ENCODE measurements around the gene MYO1B.
"Not testable (repeated sequence)": the region's sequence is repeated elsewhere in the genome, so short reads cannot be mapped to it uniquely, and the experiment has no call there.

The MYO1B gene

DNA sequence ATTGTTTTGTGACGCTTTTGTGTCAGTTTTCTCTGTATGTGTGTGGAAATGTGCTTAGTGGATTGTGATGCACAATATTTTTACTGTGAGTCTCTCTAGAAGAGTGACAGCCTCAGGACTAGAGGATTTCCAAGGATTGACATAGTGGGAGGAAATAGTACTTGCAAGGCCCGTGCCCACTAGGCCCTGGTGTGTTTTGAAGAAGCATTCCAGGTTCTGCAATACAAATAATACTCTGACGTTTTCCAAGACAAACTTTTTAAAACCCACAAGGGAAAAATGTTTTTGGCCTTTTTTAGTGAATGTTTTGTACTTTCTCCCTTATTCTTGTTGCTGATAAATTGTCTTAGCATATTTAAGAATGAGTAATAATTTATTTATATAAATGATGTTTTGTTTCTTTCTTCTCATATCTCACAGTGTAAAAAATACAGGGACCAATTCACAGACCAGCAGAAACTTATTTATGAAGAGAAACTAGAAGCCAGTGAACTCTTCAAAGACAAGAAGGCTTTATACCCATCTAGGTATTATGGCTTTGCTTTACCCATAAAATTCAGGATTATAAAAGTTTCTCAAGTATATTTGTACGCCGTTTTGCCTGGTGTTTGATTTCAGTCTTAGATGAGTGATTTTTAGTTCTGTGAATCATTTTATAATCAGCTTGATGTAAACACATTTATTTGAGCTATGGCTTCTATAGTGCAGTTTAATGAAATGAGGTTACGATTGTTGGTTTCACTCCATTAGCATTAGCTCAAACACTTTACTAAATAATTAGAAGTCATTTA is 165.6 kb downstream of the MYO1B start:
- DNase-seq (ENCODE audit: low read depth) = no peak

- DNase-seq (ENCODE audit: low read depth) = no peak
These were observed 166.3 kb downstream of the MYO1B start for GRCh38 chr2:191411472-191411871.

DNA sequence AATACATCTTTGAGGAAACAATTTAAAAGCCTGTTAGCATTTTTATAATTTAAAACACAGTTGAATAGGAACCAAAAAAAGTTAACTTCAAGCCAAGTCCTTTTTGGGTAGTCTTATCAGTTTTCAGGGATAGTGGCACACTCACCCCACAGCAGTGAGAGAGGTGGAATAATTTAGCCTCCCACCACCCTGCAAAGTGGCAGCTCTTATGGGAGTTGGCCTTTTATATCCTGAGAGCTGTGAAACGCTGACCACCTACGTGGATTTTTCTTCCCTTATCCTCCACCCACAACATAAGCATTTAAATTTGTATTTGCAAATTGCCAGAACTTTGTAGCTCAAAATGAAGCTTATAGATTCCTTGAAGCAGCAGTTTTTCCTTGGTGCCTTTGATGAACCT is 167.1 kb downstream of the MYO1B start:
- no peak for DNase-seq (ENCODE audit: low read depth)

DNA sequence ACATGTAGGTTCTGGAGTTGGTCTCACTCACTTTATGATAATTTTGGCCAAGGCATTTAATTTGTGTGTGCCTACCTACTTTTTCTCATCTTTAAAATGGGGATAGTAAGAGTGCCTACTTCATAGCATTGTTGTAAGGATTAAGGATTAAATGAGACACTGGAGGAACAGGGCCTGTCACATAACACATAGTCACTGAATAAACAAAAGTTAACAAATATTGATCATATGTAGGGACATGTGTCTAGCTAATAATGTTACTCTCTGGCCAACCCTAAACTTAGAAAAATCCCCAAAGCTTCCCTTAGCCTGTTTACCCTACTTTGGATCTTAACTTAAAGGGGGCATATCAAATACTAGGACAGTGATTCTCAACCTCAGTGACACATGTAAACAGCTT is 169.9 kb downstream of the MYO1B start:
- DNase-seq (ENCODE audit: low read depth) = no peak

DNA sequence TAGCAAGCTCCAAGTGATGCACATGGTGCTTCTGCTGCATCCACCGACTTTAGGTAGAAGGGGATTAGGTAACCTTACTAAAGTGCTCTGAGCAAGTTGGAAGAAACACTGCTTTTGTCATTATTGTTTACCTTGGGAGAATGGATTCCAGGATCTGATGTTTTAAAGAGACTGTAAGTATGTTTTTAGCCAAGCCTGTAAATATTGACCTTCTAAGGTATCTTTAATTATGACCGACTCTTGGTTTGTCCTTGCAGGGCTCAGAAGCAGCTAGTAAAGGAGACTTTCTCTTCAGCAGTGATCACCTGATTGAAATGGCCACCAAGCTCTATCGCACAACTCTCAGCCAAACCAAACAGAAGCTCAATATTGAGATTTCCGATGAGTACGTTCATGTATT is 170.7 kb downstream of the MYO1B start:
- DNase-seq (ENCODE audit: low read depth) = no peak

DNA sequence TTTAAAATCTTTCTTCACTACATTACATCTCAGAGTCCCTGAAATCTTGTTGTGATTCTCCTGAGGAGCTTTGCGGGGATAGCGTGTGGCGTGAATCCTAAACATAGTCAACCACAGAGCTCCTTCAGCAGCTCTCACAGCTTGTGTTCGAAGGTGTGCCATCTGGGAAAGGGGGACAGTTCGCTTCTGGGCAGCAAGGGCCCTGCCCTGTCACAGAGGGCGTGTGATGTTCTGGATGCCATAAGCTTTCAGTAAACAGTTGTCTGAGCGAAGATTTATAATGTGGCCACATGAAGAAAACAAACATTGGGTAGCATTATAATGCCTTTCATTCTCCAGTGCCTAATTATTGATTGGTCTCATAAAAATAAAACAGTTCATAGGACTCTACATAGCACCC is 172.5 kb downstream of the MYO1B start:
- no peak for DNase-seq (ENCODE audit: low read depth)

- DNase-seq (ENCODE audit: low read depth) = no peak
These were observed 176.7 kb downstream of the MYO1B start for GRCh38 chr2:191421950-191422349.

DNA sequence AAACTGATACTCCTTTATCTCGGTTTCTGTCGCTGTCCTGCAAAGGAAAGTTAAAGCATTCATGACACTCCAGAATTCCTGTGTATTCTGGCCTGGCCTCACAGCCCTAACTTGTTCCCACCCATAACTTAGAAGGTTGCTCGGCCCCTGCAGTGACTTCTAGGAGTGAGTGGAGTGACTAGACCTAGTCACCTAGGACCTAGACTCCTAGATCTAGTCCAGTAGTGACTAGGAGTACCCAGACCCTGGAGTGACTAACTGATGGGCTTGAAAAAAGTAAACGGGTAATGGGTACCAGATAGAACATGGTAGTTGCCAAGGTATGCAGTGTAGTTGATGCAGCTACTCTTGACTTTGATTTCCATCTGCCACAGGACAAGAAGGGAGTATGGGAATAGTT is 181.8 kb downstream of the MYO1B start:
- no peak for DNase-seq (ENCODE audit: low read depth)

- no peak for DNase-seq (ENCODE audit: low read depth)
These were observed 182.9 kb downstream of the MYO1B start for GRCh38 chr2:191428141-191428540.

DNA sequence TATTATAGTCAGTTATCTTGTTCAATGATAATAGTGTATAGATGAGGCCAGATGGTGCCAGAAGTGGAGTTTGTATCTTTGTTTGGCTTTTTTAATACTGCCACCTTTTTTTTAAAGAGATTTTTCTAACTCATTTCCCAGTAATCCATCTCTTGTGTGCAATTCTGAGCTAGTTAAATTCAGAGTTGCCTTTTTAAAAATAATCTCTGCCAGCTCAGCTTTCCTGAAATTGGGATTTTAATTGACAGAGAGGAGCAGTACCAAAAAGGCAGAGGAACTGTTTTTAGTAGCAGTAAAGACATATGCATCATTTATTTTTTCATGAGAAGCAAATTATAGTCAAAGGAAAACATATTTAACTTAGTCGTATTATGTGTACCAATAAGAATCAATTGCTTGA is 185.3 kb downstream of the MYO1B start:
- DNase-seq (ENCODE audit: low read depth) = no peak

- DNase-seq (ENCODE audit: low read depth) = no peak
These were observed 186.9 kb downstream of the MYO1B start for GRCh38 chr2:191432121-191432520.

- no peak for DNase-seq (ENCODE audit: low read depth)
These were observed 188.9 kb downstream of the MYO1B start for GRCh38 chr2:191434072-191434471.

- DNase-seq (ENCODE audit: low read depth) = no peak
These were observed 189.9 kb downstream of the MYO1B start for GRCh38 chr2:191435141-191435540.

DNA sequence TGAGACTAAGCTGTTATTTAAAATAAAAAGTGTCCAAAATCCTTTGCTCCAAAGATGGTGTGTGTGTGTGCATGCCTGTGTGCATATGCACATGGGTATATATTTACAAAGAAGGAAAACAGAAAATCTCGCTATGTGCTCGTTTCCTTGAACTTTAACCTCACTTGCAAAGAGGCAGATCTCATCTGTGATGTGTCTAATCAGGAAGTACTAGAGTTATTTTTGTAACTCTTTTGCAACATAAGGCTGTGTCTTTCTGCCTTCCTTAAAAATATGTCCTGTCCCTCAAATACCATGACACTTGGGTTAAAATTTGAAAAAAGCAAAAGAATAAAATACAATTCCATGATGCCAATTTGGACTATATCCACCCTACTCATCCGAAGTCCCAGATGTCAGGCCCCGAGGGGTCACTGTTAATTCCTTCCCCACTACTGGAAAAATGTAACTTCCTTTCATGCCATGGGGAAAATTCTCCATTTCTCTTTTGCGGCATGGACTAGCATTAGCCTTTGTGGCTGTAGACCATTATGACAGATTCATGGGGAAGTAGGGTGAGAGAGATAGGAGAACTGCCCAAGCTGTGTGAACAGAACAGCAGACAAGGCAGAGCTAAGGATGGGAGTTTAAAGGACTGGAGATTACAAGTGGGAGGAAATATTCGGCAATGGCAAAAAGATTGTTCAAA is 191.3 kb downstream of the MYO1B start:
- no peak for DNase-seq (ENCODE audit: low read depth)

- DNase-seq (ENCODE audit: low read depth) = no peak
These were observed 194.3 kb downstream of the MYO1B start for GRCh38 chr2:191439481-191439880.

- DNase-seq (ENCODE audit: low read depth) = no peak
These were observed 196.5 kb downstream of the MYO1B start for GRCh38 chr2:191441496-191442214.

DNA sequence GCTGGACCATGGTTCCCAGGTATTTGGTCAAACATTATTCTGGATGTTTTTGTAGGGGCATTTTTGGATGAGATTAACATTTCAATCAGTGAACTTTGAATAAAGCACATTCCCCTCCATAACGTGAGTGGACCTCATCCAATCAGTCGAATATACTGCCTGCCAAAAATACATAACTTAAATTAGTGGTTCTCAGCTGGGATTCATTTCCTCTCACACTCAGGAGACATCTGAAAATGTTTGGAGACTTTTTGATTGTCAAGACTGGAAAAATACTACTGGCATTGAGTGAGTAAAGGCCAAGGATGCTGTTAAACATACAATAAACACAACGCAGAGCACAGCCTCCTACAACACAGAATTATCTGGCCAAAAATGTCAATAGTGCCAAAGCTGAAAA is 198.2 kb downstream of the MYO1B start:
- no peak for DNase-seq (ENCODE audit: low read depth)

GRCh38 chr2:191446910-191447309 is 201.7 kb downstream of the MYO1B start:
- no peak for DNase-seq (ENCODE audit: low read depth)

DNA sequence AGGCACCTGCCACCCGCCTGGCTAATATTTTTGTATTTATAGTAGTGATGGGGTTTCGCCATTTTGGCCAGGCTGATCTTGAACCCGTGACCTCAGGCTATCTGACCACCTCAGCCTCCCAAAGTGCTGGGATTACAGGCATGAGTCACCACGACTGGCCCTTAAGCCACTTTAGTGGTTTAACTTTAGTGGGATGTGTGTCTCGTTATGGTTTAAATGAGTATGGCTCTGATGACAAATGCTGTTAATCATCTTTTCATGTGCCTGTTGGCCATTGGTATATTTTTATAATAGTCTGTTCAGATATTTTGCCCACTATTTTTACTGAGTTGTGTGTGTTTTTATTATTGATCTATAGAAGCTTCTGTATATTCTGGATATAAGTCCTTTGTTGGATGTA is 205.9 kb downstream of the MYO1B start:
- DNase-seq (ENCODE audit: low read depth) = no peak

- no peak for DNase-seq (ENCODE audit: low read depth)
These were observed 206.9 kb downstream of the MYO1B start for GRCh38 chr2:191452065-191452464.

- DNase-seq (ENCODE audit: low read depth) = no peak
These were observed 208.6 kb downstream of the MYO1B start for GRCh38 chr2:191453761-191454160.

DNA sequence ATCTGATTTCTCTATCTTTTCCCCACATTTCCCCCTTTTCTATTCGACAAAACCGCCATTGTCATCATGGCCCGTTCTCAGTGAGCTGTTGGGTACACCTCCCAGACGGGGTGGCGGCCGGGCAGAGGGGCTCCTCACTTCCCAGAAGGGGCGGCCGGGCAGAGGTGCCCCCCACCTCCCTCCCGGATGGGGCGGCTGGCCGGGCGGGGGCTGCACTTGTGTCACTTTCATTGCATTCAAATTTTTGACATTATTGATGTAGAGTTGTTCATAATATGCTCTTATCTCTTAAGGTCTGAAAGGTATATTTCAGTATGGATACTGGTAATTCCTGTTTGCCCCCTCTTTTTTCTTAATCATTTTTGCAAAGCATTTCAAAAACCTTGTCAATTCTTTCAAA is 211.3 kb downstream of the MYO1B start:
- not testable (repeated sequence) for DNase-seq (ENCODE audit: low read depth)

- no peak for DNase-seq (ENCODE audit: low read depth)
These were observed 214.0 kb downstream of the MYO1B start for GRCh38 chr2:191459158-191459557.
